ENCODE results near the gene TNNI2. TPM values are rescaled to one million over a fixed set of nuclear protein-coding genes. Genes with fewer than 3 reads are reported as not detected.
"Not testable (repeated sequence)": the region's sequence is repeated elsewhere in the genome, so short reads cannot be mapped to it uniquely, and the experiment has no call there.

TNNI2 gene
- total and polyA plus RNA-seq, 2 donors (not counting 1 experiment from before 2014, with no cell fraction given) = not detected

DNA sequence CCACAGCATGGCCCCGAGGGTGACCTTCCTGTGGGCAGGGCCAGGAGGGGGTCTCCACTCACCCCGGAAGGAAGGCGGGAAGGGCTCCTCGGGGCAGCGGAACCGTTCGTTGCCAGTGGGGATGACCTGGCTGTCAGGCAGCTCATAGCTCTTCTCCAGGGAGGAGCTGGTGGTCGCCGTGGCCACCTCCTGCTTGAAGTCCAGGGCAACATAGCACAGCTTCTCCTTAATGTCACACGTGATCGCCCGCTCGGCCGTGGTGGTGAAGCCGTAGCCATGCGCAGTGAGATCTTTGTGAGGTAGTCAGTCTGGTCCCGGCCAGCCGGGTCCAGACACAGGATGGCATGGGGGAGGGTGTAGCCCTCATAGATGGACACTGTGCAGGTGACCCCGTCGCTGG, 35.5 kb upstream of the TNNI2 start:
- Histone ChIP-seq H3K4me1 (ENCODE audit: control insufficient read depth, extremely low read depth, insufficient read depth, low read length) (no peaks in the 10 kb centered on the region), H4K20me1 (ENCODE audit: control insufficient read depth, extremely low read depth, insufficient read depth, low read length) (no peaks in the 10 kb centered on the region), H3K4me2 (ENCODE audit: extremely low read depth, insufficient read depth, low read length) (no peak overlapping the region), H3K9ac (ENCODE audit: insufficient read depth, low read length) (no peak overlapping the region), H3K79me2 (ENCODE audit: control insufficient read depth, insufficient read depth, low read length) (no peaks in the 10 kb centered on the region), H3K36me3 (ENCODE audit: control insufficient read depth, insufficient read depth, low read length) (no peaks in the 10 kb centered on the region), H3K4me3 (replicated peaks in 1 of 4; ENCODE audit: control extremely low read depth in 1 of 4, insufficient read depth in 1 of 4, low read depth in 3 of 4, low read length in 4 of 4) (no peak overlapping the region), H3K27me3 (ENCODE audit: control insufficient read depth, insufficient read depth, low read length) (peaks cover 6% of the 10 kb centered on the region), H3K27ac (ENCODE audit: insufficient read depth, low read length) (no peak overlapping the region), H3K9me3 (ENCODE audit: control insufficient read depth, insufficient read depth, low read depth, low read length) (no peaks in the 10 kb centered on the region), H2AFZ (ENCODE audit: low read length) (no peak overlapping the region)
- no peak for DNase-seq (ENCODE audit: low read depth in 2 of 2)
- TF ChIP-seq, protein P1, sequence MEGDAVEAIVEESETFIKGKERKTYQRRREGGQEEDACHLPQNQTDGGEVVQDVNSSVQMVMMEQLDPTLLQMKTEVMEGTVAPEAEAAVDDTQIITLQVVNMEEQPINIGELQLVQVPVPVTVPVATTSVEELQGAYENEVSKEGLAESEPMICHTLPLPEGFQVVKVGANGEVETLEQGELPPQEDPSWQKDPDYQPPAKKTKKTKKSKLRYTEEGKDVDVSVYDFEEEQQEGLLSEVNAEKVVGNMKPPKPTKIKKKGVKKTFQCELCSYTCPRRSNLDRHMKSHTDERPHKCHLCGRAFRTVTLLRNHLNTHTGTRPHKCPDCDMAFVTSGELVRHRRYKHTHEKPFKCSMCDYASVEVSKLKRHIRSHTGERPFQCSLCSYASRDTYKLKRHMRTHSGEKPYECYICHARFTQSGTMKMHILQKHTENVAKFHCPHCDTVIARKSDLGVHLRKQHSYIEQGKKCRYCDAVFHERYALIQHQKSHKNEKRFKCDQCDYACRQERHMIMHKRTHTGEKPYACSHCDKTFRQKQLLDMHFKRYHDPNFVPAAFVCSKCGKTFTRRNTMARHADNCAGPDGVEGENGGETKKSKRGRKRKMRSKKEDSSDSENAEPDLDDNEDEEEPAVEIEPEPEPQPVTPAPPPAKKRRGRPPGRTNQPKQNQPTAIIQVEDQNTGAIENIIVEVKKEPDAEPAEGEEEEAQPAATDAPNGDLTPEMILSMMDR (conservative IDR thresholded peaks at IDR 0.05 in 1 of 2, IDR thresholded peaks at IDR 0.05 in 1 of 2; ENCODE audit: low read depth in 1 of 2, low read length in 2 of 2) = no peak
- no peak for TF ChIP-seq EZH2 (IDR thresholded peaks at IDR 0.05; ENCODE audit: low read length, missing control alignments)

DNA sequence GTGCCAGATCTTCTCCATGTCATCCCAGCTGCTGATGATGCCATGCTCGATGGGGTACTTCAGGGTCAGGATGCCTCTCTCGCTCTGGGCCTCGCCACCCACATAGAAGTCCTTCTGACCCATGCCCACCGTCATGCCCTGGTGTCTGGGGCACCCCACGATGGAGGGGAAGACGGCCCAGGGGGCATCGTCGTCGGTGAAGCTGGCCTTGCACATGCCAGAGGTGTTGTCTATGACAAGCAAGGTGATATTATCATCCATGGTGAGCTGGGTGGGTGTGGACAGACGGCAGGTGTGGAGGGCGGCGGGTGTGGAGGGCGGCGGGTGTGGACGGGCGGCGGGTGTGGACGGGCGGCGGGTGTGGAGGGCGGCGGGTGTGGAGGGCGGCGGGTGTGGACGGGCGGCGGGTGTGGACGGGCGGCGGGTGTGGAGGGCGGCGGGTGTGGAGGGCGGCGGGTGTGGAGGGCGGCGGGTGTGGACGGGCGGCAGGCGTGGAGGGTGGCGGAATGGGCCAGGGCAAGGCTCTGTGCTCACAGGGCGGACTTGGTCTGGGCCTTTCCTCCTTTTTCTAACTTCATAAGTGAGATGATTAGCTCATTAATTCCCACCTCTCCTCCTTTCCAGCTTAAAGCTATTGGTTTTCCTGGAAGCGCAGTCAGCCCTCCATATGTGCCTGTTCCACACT, 34.8 kb upstream of the TNNI2 start:
- not testable (repeated sequence) for H3K27ac ChIP-seq (ENCODE audit: insufficient read depth, low read length); H2AFZ ChIP-seq (ENCODE audit: low read length); H4K20me1 ChIP-seq (ENCODE audit: control insufficient read depth, extremely low read depth, insufficient read depth, low read length); H3K27me3 ChIP-seq (ENCODE audit: control insufficient read depth, insufficient read depth, low read length); H3K9me3 ChIP-seq (ENCODE audit: control insufficient read depth, insufficient read depth, low read depth, low read length); H3K4me3 ChIP-seq (replicated peaks in 1 of 4; ENCODE audit: control extremely low read depth in 1 of 4, insufficient read depth in 1 of 4, low read depth in 3 of 4, low read length in 4 of 4); H3K4me1 ChIP-seq (ENCODE audit: control insufficient read depth, extremely low read depth, insufficient read depth, low read length); DNase-seq (ENCODE audit: low read depth in 2 of 2); H3K79me2 ChIP-seq (ENCODE audit: control insufficient read depth, insufficient read depth, low read length); H3K36me3 ChIP-seq (ENCODE audit: control insufficient read depth, insufficient read depth, low read length); H3K9ac ChIP-seq (ENCODE audit: insufficient read depth, low read length); H3K4me2 ChIP-seq (ENCODE audit: extremely low read depth, insufficient read depth, low read length)

DNA sequence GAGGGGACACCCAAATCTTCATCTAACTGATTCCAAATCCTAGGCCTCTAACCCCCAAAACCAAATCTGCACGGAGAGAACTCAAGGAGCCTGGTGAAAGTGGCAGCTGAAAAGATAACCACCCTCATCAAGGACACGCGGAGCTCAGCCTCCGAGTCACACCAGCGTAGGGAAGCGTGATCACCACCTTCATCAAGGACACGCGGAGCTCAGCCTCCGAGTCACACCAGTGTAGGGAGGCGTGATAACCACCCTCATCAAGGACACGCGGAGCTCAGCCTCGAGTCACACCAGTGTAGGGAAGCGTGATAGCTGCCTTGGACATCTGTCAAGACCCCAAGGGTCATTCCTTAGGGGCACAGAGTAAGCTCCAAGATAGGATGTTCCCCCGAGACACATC, 33.3 kb upstream of the TNNI2 start:
- H3K27me3 ChIP-seq (ENCODE audit: control insufficient read depth, insufficient read depth, low read length) = peaks cover 7% of the 10 kb centered on the region
- no peaks in the 10 kb centered on the region for H3K4me1 ChIP-seq (ENCODE audit: control insufficient read depth, extremely low read depth, insufficient read depth, low read length)
- H3K9ac ChIP-seq (ENCODE audit: insufficient read depth, low read length) = no peak overlapping the region
- no peak overlapping the region for H3K27ac ChIP-seq (ENCODE audit: insufficient read depth, low read length)
- no peak for DNase-seq (ENCODE audit: low read depth in 2 of 2)
- H3K36me3 ChIP-seq (ENCODE audit: control insufficient read depth, insufficient read depth, low read length) = no peaks in the 10 kb centered on the region
- H3K9me3 ChIP-seq (ENCODE audit: control insufficient read depth, insufficient read depth, low read depth, low read length) = no peaks in the 10 kb centered on the region
- no peak overlapping the region for H3K4me2 ChIP-seq (ENCODE audit: extremely low read depth, insufficient read depth, low read length)
- H3K4me3 ChIP-seq (replicated peaks in 1 of 4; ENCODE audit: control extremely low read depth in 1 of 4, insufficient read depth in 1 of 4, low read depth in 3 of 4, low read length in 4 of 4) = no peak overlapping the region
- no peak overlapping the region for H2AFZ ChIP-seq (ENCODE audit: low read length)
- no peaks in the 10 kb centered on the region for H4K20me1 ChIP-seq (ENCODE audit: control insufficient read depth, extremely low read depth, insufficient read depth, low read length)
- no peak for TF ChIP-seq EZH2 (IDR thresholded peaks at IDR 0.05; ENCODE audit: low read length, missing control alignments)
- TF ChIP-seq, protein P1 (conservative IDR thresholded peaks at IDR 0.05 in 1 of 2, IDR thresholded peaks at IDR 0.05 in 1 of 2; ENCODE audit: low read depth in 1 of 2, low read length in 2 of 2) = no peak
- H3K79me2 ChIP-seq (ENCODE audit: control insufficient read depth, insufficient read depth, low read length) = no peaks in the 10 kb centered on the region
